SK-N-MC (cell line): ENCODE data around the gene TOR3A.
"Not testable (repeated sequence)": the region's sequence is repeated elsewhere in the genome, so short reads cannot be mapped to it uniquely, and the experiment has no call there.

Experiments used
- DNase-seq: peaks from one replicate; pipeline ENCODE4 v3.0.0-alpha.2; 2011; ENCODE audit warnings: low read depth, low spot score
- H3K27ac ChIP-seq: fragments of 200-600 bp; sonication (generic); 2 replicates; pipeline ENCODE4 v1.5.1; 2016; ENCODE audit warnings: mixed run types
- H3K36me3 ChIP-seq: fragments of 200-600 bp; sonication (generic); 2 replicates; pipeline ENCODE4 v1.6.1; 2017; ENCODE audit warnings: antibody characterized with exemption, low read length, mixed read lengths; ENCODE audit not compliant: insufficient read depth
- H3K4me3 ChIP-seq: fragments of 200-600 bp; sonication (generic); 2 replicates; pipeline ENCODE4 v1.5.1; 2016
- H3K9ac ChIP-seq: fragments of 200-600 bp; sonication (generic); 2 replicates; pipeline ENCODE4 v1.8.0; 2017; ENCODE audit warnings: mixed run types, mixed read lengths; ENCODE audit not compliant: insufficient read length
- H3K9me3 ChIP-seq: fragments of 200-600 bp; sonication (generic); 2 replicates; pipeline ENCODE4 v1.6.1; 2017; ENCODE audit warnings: low read depth, mild to moderate bottlenecking, antibody characterized with exemption, low read length, moderate library complexity, mixed read lengths
- EZH2 ChIP-seq: fragments of 200-600 bp; sonication (generic); IDR thresholded peaks from one replicate; pipeline ENCODE4 v1.6.1; 2017; ENCODE audit warnings: antibody characterized with exemption
- FOXP2 ChIP-seq: optimal IDR thresholded peaks from 2 replicates; pipeline ENCODE3; 2011; ENCODE audit warnings: mild to moderate bottlenecking, moderate library complexity; ENCODE audit not compliant: insufficient read depth; ENCODE audit errors: extremely low read length, control extremely low read depth
- POLR2AphosphoS5 ChIP-seq: IDR thresholded peaks from 2 replicates; pipeline ENCODE4 v1.6.1; 2012; ENCODE audit warnings: mild to moderate bottlenecking, low read depth, low read length, borderline replicate concordance

TOR3A gene

DNA sequence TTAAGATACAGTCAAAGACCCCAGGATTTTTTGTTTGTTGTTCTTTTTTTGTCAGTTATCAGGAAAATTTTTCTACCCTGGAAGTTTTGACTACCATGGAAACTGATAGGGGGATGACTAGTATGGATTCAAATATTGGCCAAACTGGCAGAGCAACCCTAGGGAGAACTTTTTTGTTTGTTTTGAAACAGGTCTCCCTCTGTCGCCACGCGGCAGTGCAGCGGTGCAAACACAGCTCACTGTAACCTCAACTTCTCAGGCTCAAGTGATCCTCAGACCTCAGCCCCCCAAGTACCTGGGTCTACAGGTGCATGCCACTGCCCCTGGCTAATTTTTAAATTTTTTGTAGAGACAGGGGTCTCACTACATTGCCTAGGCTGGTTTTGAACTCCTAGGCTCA is 46.6 kb downstream of the TOR3A start:
- Histone ChIP-seq H3K36me3 (peaks cover 5% of the 10 kb centered on the region), H3K4me3 (no peak overlapping the region), H3K27ac (no peak overlapping the region), H3K9me3 (no peaks in the 10 kb centered on the region), H3K9ac (no peak overlapping the region)
- no peak for TF ChIP-seq FOXP2
- no peak for TF ChIP-seq EZH2
- no peak for TF ChIP-seq POLR2AphosphoS5
- no peak for DNase-seq

DNA sequence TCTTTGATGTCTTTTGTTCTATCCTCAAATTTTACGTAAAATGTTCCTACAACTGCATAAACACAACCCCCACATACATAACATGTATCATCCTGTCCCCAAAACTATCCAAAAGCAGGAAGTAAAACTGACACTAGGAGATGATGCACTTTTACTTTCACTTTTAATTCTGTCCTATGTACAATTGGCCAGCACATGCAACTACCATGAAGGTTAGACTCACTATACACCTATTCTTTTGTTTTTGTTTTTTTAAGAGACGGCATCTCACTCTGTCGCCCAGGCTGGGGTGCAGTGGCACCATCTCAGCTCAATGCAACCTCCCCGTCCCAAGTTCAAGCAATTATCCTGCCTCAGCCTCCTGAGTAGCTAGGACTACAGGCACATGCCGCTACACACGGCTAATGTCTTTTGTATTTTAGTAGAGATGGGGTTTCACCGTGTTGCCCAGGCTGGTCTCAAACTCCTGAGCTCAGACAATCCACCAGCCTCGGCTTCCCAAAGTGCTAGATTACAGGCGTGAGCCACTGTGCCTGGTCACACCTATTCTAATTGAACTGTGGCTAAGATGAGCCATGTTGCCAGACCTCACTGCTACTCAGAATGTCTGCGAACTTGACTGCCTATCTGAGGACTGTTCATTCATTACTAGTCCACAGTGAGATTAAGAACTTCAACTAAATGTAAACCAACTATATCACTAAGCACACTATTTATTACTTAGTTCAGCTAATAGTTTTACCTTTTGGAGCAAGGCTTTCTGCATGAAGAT is 48.0 kb downstream of the TOR3A start:
- Histone ChIP-seq H3K9ac (no peak overlapping the region), H3K9me3 (no peaks in the 10 kb centered on the region), H3K36me3 (peaks cover 5% of the 10 kb centered on the region), H3K4me3 (no peak overlapping the region), H3K27ac (no peak overlapping the region)
- DNase-seq: no peak
- TF ChIP-seq FOXP2: no peak
- no peak for TF ChIP-seq POLR2AphosphoS5
- TF ChIP-seq EZH2: no peak

DNA sequence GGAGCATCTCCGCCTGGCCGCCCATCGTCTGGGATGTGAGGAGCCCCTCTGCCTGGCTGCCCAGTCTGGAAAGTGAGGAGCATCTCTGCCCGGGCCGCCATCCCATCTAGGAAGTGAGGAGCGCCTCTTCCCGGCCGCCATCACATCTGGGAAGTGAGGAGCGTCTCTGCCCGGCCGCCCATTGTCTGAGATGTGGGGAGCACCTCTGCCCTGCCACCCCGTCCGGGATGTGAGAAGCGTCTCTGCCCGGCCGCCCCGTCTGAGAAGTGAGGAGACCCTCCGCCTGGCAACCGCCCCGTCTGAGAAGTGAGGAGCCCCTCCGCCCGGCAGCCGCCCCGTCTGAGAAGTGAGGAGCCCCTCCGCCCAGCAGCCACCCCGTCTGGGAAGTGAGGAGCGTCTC is 53.3 kb downstream of the TOR3A start:
- H3K36me3 ChIP-seq, H3K27ac ChIP-seq, H3K4me3 ChIP-seq, H3K9me3 ChIP-seq, H3K9ac ChIP-seq, DNase-seq: not testable (repeated sequence)

DNA sequence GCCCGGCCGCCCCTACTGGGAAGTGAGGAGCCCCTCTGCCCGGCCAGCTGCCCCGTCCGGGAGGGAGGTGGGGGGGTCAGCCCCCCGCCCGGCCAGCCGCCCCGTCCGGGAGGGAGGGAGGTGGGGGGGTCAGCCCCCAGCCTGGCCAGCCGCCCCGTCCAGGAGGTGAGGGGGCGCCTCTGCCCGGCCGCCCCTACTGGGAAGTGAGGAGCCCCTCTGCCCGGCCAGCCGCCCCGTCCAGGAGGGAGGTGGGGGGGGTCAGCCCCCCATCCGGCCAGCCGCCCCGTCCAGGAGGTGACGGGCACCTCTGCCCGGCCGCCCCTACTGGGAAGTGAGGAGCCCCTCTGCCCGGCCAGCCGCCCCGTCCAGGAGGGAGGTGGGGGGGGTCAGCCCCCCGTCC is 53.8 kb downstream of the TOR3A start:
- not testable (repeated sequence) for DNase-seq, H3K27ac ChIP-seq, H3K4me3 ChIP-seq, H3K9me3 ChIP-seq, H3K9ac ChIP-seq, H3K36me3 ChIP-seq

DNA sequence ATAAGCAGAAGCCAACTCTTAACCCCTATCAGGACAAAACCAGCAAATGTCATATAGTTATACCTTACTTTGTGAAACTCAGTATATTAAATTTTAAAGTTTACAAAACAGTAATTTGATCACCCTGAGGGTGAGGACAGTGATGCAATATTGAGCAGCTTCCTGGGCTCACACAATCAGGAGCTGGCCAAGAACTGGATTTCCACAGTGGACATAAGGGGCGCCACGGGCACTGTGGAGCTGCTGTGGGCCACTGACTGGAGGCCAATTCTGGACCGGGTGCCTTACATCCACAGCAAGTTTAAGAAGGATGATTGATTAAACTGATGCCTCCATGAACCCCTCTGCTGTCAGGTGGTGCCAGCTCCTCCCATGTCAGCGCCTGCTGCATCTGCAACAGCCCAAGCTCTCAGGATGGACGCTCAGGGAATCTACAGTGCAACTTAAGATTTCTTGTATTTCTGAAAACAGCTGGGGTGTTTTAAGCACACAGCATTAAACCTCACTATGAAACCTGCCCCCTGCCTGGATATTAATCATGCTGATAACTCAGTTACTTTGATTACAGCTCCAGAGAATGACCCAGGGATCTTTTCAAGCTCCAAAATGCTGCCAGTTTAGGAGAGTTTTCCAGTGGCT is 55.9 kb downstream of the TOR3A start:
- H3K9ac ChIP-seq: no peak overlapping the region
- no peaks in the 10 kb centered on the region; the same call in 1 of the 2 replicates for H3K36me3 ChIP-seq
- no peak overlapping the region for H3K27ac ChIP-seq
- no peak overlapping the region for H3K4me3 ChIP-seq
- no peak for DNase-seq
- no peaks in the 10 kb centered on the region for H3K9me3 ChIP-seq
- no peak for TF ChIP-seq EZH2
- no peak for TF ChIP-seq POLR2AphosphoS5
- TF ChIP-seq FOXP2: no peak

DNA sequence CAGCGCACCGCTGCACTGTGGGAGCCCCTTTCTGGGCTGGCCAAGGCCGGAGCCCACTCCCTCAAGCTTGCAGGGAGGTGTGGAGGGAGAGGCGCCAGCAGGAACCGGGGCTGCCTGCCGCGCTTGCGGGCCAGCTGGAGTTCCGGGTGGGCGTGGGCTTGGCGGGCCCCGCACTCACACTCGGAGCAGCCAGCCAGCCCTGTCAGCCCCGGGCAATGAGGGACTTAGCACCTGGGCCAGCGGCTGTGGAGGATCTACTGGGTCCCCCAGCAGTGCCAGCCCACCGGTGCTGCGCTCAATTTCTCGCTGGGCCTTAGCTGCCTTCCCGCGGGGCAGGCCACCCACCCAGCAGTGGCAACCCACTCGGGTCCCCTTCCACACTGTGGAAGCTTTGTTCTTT is 56.9 kb downstream of the TOR3A start:
- not testable (repeated sequence) for DNase-seq, H3K36me3 ChIP-seq

DNA sequence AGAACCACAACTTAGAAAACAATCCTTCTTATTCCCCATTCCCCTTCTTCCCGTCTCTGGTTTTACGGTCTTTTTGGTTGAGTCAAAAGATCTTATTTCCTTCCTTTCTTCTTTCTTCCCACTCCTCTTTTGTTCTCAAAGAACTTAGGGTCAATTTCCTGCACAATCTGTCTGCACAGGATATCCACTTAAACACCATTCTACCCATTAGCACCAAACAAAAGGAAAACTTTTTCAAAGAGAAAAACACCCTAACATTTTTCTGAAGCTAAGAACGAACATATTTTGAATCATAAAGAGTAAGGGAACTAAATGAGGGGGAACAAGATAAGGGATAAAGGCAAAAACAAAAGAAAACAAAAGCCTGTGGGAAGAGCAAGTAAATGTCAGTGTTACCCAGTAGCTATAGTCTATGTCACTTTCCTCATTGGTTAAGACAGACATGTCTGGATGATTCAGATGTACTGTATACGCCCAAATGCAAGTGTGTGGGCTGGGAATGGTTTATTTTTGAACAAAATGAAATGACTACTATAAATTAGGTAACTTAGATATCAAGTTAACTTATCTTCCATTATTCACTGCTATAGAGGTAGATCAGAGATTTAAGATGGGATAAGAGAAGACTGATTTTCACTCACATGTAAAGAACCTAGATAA is 59.9 kb downstream of the TOR3A start:
- no peaks in the 10 kb centered on the region; the same call in 1 of the 2 replicates for H3K36me3 ChIP-seq
- H3K4me3 ChIP-seq: peak overlapping the region; percentile 22; the same call in 1 of the 2 replicates
- no peak for DNase-seq
- TF ChIP-seq POLR2AphosphoS5 (no peak), FOXP2 (no peak), EZH2 (no peak)
- no peaks in the 10 kb centered on the region for H3K9me3 ChIP-seq
- peak overlapping the region; percentile 62 for H3K27ac ChIP-seq
- H3K9ac ChIP-seq: peak overlapping the region; percentile 25

More for the DNA sequence above, 56.9 kb downstream of the TOR3A start:
- H3K4me3 ChIP-seq, H3K9ac ChIP-seq, H3K9me3 ChIP-seq, H3K27ac ChIP-seq: not testable (repeated sequence)

DNA sequence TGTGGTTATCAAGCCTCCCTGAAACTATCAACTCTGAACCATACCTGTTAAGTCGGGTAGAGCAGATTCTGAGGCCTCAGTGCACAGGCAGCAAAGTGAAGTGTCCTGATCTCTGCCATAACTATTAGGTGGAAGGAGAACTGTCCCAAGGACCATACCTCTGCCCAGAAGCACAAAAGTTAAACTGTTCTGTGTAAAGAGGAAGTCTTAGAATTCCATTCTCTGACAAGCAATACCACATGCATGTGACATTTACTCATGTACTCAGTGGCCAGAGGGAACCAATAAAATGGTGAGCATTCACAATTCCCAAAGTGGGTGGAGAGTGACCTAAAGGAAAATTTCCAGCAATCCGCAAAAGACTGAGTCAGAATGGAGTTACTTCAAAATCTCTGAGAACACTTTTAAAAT is 61.0 kb downstream of the TOR3A start:
- no peak for DNase-seq
- Histone ChIP-seq H3K27ac (peak overlapping the region; percentile 37; the same call in 1 of the 2 replicates), H3K4me3 (no peak overlapping the region), H3K9ac (no peak overlapping the region), H3K9me3 (no peaks in the 10 kb centered on the region), H3K36me3 (no peaks in the 10 kb centered on the region; the same call in 1 of the 2 replicates)
- TF ChIP-seq EZH2 (no peak), POLR2AphosphoS5 (no peak), FOXP2 (no peak)

DNA sequence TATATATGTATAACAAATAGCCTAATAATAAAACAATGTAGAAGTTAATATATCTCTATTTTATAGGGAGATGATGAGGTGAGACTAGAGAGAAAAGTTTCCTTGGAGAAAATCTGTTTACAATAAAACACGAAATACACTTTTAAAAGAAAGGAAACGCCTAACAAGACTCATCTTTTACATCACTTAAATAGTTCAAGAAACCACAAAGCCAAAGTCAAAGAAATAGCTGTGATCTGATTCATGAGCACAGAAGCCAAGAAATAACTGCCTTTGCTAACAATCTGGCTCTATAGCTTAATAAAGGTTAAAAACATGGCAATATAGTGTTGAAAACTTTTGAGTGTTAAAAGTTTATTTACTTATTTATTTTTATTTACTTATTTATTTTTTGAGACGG is 61.5 kb downstream of the TOR3A start:
- Histone ChIP-seq H3K4me3 (no peak overlapping the region), H3K9me3 (no peaks in the 10 kb centered on the region), H3K36me3 (peaks cover 2% of the 10 kb centered on the region), H3K27ac (0 out of 2 replicates have a peak overlapping the region, but pooled peaks have one; percentile 37), H3K9ac (no peak overlapping the region)
- TF ChIP-seq EZH2 (no peak), FOXP2 (no peak), POLR2AphosphoS5 (no peak)
- DNase-seq: no peak
